ENCODE results near the gene MEGF11. TPM values are rescaled to one million over a fixed set of nuclear protein-coding genes. Genes with fewer than 3 reads are reported as not detected.

MEGF11 gene
- total RNA-seq, 3 donors from 2014 or later, result not detected

DNA sequence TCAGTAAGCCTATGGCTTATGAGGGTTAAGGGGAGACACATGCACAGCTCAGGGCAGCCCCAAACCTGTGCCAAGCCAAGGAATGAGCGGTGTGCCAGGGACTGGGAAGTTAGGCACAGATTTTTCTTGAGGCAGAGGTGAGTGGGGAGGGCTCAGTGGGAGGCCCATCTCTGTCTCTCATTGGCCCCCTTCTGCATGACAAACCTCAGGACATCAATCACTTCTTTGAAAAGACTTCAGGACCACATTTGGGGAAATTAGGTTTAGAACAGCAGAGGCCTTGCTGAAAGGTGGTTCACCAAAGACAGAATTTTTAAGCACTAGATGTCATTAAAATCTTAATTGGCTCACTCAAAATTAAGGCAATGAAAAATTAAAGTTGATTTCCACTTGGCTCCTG lies 327.1 kb downstream of the MEGF11 start:
- TF ChIP-seq CTCF (IDR thresholded peaks at IDR 0.05) (no peak), POLR2A (IDR thresholded peaks at IDR 0.05) (no peak), POLR2AphosphoS5 (IDR thresholded peaks at IDR 0.05) (no peak)
- no peak for DNase-seq (ENCODE audit: low spot score in 2 of 2)
- no peaks in the 10 kb centered on the region for H3K27me3 ChIP-seq
- no peak overlapping the region for H3K4me3 ChIP-seq
- no peaks in the 10 kb centered on the region for H3K9me3 ChIP-seq
- H3K4me1 ChIP-seq, result no peaks in the 10 kb centered on the region
- no peak overlapping the region for H3K27ac ChIP-seq
- H3K36me3 ChIP-seq, result no peaks in the 10 kb centered on the region
- intact Hi-C loops (cut with DNase I; ENCODE audit: low total_unique reads), result no loop called here

GRCh38 chr15:65925338-65925737 lies 328.2 kb downstream of the MEGF11 start:
- intact Hi-C loops (cut with DNase I; ENCODE audit: low total_unique reads), result no loop called here
- no peak for DNase-seq (ENCODE audit: low spot score in 2 of 2)

DNA sequence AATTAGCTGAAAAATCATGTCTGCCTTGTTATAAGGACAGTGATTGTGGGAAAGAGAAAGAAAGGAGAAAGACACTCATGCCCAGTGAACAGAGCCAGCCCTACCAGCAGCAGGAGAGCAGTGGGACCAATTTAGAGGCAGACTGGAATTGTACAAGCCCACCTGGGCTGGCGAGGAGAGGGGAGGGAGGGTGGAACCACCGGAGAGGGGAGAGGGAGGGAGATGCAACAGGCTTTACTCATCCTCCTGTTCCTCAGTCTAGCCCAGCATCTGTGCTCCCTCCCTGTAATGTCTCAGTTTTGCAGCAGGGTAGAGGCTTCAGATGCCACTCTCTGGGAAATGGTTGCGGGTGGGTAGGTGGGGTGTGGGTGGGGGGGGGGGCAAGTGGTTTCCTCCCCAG lies 329.5 kb downstream of the MEGF11 start:
- intact Hi-C loops (cut with DNase I; ENCODE audit: low total_unique reads), result no loop called here
- no peaks in the 10 kb centered on the region for H3K9me3 ChIP-seq
- DNase-seq (ENCODE audit: low spot score in 2 of 2), result no peak
- no peak for TF ChIP-seq POLR2A (IDR thresholded peaks at IDR 0.05)
- TF ChIP-seq CTCF (IDR thresholded peaks at IDR 0.05), result no peak
- TF ChIP-seq POLR2AphosphoS5 (IDR thresholded peaks at IDR 0.05), result no peak
- no peak overlapping the region for H3K27ac ChIP-seq
- no peaks in the 10 kb centered on the region for H3K27me3 ChIP-seq
- H3K4me3 ChIP-seq, result no peak overlapping the region
- no peaks in the 10 kb centered on the region for H3K4me1 ChIP-seq
- H3K36me3 ChIP-seq, result no peaks in the 10 kb centered on the region

More at GRCh38 chr15:65925338-65925737, 328.2 kb downstream of the MEGF11 start:
- H3K27ac ChIP-seq, result no peak overlapping the region
- no peaks in the 10 kb centered on the region for H3K36me3 ChIP-seq
- TF ChIP-seq POLR2A (IDR thresholded peaks at IDR 0.05) (no peak), POLR2AphosphoS5 (IDR thresholded peaks at IDR 0.05) (no peak), CTCF (IDR thresholded peaks at IDR 0.05) (no peak)
- no peaks in the 10 kb centered on the region for H3K27me3 ChIP-seq
- no peak overlapping the region for H3K4me3 ChIP-seq
- no peaks in the 10 kb centered on the region for H3K4me1 ChIP-seq
- no peaks in the 10 kb centered on the region for H3K9me3 ChIP-seq

DNA sequence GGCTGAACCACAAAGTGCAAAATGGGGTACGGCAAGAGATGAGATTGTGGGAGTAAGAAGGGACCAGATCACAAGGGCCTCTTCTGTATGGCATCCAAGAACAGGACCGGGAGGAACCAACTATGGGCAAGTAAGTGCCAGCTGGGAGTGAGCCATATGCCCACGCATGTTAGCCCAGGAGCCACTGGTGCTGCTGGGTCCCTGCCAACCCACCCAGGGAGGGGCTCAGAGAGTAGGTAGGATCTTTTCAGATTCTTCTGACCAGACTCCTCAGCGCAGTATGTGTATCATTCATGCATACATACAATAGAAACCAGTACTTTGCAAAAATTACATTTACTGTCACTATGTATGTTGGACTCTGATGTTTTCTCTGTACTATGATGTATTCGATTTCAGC lies 330.3 kb downstream of the MEGF11 start:
- Histone ChIP-seq H3K36me3 (no peaks in the 10 kb centered on the region), H3K27ac (no peak overlapping the region), H3K27me3 (no peaks in the 10 kb centered on the region), H3K4me3 (no peak overlapping the region), H3K9me3 (no peaks in the 10 kb centered on the region), H3K4me1 (no peaks in the 10 kb centered on the region)
- TF ChIP-seq POLR2AphosphoS5 (IDR thresholded peaks at IDR 0.05) (no peak), POLR2A (IDR thresholded peaks at IDR 0.05) (no peak), CTCF (IDR thresholded peaks at IDR 0.05) (no peak)
- no peak for DNase-seq (ENCODE audit: low spot score in 2 of 2)
- intact Hi-C loops (cut with DNase I; ENCODE audit: low total_unique reads), result no loop called here

GRCh38 chr15:65922621-65923020 lies 330.9 kb downstream of the MEGF11 start:
- Histone ChIP-seq H3K27ac (no peak overlapping the region), H3K9me3 (no peaks in the 10 kb centered on the region), H3K4me3 (no peak overlapping the region), H3K36me3 (no peaks in the 10 kb centered on the region), H3K4me1 (no peaks in the 10 kb centered on the region), H3K27me3 (no peaks in the 10 kb centered on the region)
- no peak for DNase-seq (ENCODE audit: low spot score in 2 of 2)
- TF ChIP-seq CTCF (IDR thresholded peaks at IDR 0.05) (no peak), POLR2A (IDR thresholded peaks at IDR 0.05) (no peak), POLR2AphosphoS5 (IDR thresholded peaks at IDR 0.05) (no peak)
- intact Hi-C loops (cut with DNase I; ENCODE audit: low total_unique reads), result no loop called here

Data from breast epithelium (tissue), 4 donors.